Activated CD8-positive, alpha-beta memory T cell treated with anti-CD3 and anti-CD28 coated beads, Interleukin-2, amount 50 U/mL, for 4 hours (primary cell): ENCODE data around the gene YPEL1.
"Not testable (repeated sequence)": the region's sequence is repeated elsewhere in the genome, so short reads cannot be mapped to it uniquely, and the experiment has no call there.

ENCODE experiments used
- DNase-seq: peaks from one replicate; pipeline ENCODE4 v3.0.0-alpha.2; 2020

Gene YPEL1

GRCh38 chr22:21698430-21699329, 36.9 kb downstream of the YPEL1 start:
- no peak for DNase-seq

- DNase-seq, result no peak
Observed at GRCh38 chr22:21697880-21698279, 37.7 kb downstream of the YPEL1 start.

GRCh38 chr22:21697021-21697771, 38.4 kb downstream of the YPEL1 start:
- DNase-seq, result no peak

GRCh38 chr22:21696115-21696514, 39.5 kb downstream of the YPEL1 start:
- DNase-seq, result no peak

GRCh38 chr22:21695430-21696085, 40.0 kb downstream of the YPEL1 start:
- no peak for DNase-seq

- no peak for DNase-seq
Observed at GRCh38 chr22:21694795-21695429, 40.7 kb downstream of the YPEL1 start.

- no peak for DNase-seq
Observed at GRCh38 chr22:21694394-21694793, 41.2 kb downstream of the YPEL1 start.

GRCh38 chr22:21693999-21694341, 41.6 kb downstream of the YPEL1 start:
- no peak for DNase-seq

- no peak for DNase-seq
Observed at GRCh38 chr22:21693333-21693998, 42.1 kb downstream of the YPEL1 start.

GRCh38 chr22:21692856-21693255, 42.7 kb downstream of the YPEL1 start:
- not testable (repeated sequence) for DNase-seq

- no peak for DNase-seq
Observed at GRCh38 chr22:21691816-21692215, 43.8 kb downstream of the YPEL1 start.

- DNase-seq, result no peak
Observed at GRCh38 chr22:21690401-21690801, 45.2 kb downstream of the YPEL1 start.

- no peak for DNase-seq
Observed at GRCh38 chr22:21688706-21689381, 46.8 kb downstream of the YPEL1 start.

- no peak for DNase-seq
Observed at GRCh38 chr22:21688341-21688705, 47.3 kb downstream of the YPEL1 start.

- DNase-seq, result no peak
Observed at GRCh38 chr22:21687685-21688259, 47.8 kb downstream of the YPEL1 start.

- DNase-seq, result no peak
Observed at GRCh38 chr22:21686634-21687393, 48.8 kb downstream of the YPEL1 start.

GRCh38 chr22:21686193-21686608, 49.4 kb downstream of the YPEL1 start:
- DNase-seq, result no peak

GRCh38 chr22:21685164-21685513, 50.5 kb downstream of the YPEL1 start:
- DNase-seq, result no peak

GRCh38 chr22:21684492-21685163, 51.0 kb downstream of the YPEL1 start:
- no peak for DNase-seq

GRCh38 chr22:21683401-21683811, 52.2 kb downstream of the YPEL1 start:
- DNase-seq, result no peak
